Upper lobe of left lung (tissue), 6 donors: ENCODE measurements around the gene SPEN. TPM values are rescaled to one million over a fixed set of nuclear protein-coding genes. Genes with fewer than 3 reads are reported as not detected.
A peak's percentile ranks its signal among the peaks of the same experiment; 100 is the strongest.

ENCODE experiments used
- ATAC-seq, 2 donors: fragments of 200-7000 bp; cut with Tn5 transposase; one replicate each; pipeline ENCODE4 v1.9.1; 2022; ENCODE audit warnings: mild to moderate bottlenecking in 2 of 2, moderate library complexity in 2 of 2; ENCODE audit not compliant: low FRiP score in 2 of 2
- DNase-seq, 2 donors: peaks; one replicate each; pipeline ENCODE4 v3.0.0-alpha.2; 2019 to 2020
- H3K27ac ChIP-seq, 4 donors: fragments of 200-600 bp; sonication (generic); one replicate each; pipeline ENCODE4 v1.5.1; 2016 to 2019
- H3K27me3 ChIP-seq, 4 donors: fragments of 200-600 bp; sonication (generic); one replicate each; pipeline ENCODE4 v1.5.1; 2017 to 2019
- H3K36me3 ChIP-seq, 4 donors: fragments of 200-600 bp; sonication (generic); one replicate each; pipeline ENCODE4 v1.5.1; 2016 to 2019
- H3K4me1 ChIP-seq, 4 donors: fragments of 200-600 bp; sonication (generic); one replicate each; pipeline ENCODE4 v1.5.1; 2018 to 2019
- H3K4me3 ChIP-seq, 4 donors: fragments of 200-600 bp; sonication (generic); one replicate each; pipeline ENCODE4 v1.5.1; 2017 to 2019; ENCODE audit warnings: mild to moderate bottlenecking in 2 of 4, moderate library complexity in 1 of 4
- H3K9me3 ChIP-seq, 4 donors: fragments of 200-600 bp; sonication (generic); one replicate each; pipeline ENCODE4 v1.5.1; 2018 to 2019
- EP300 ChIP-seq, 4 donors: sonication (generic); formaldehyde crosslinking; IDR thresholded peaks; one replicate each; pipeline ENCODE4 v1.5.1; 2017; ENCODE audit warnings: antibody characterized with exemption in 4 of 4, control low read depth in 2 of 4
- POLR2A ChIP-seq, 4 donors: fragments of 450-650 bp; IDR thresholded peaks; one replicate each; pipeline ENCODE4 v1.5.1; 2016 to 2017; ENCODE audit warnings: antibody characterized with exemption in 4 of 4, mild to moderate bottlenecking in 2 of 4
- POLR2AphosphoS5 ChIP-seq, 2 donors: sonication (generic); formaldehyde crosslinking; IDR thresholded peaks; one replicate each; pipeline ENCODE4 v1.5.1; 2017; ENCODE audit warnings: antibody characterized with exemption in 2 of 2
- WGBS, 2 donors: methylation state at CpG; one replicate each; pipeline ENCODE4 v1.1.5; 2017 to 2018; 5-methylcytosine and 5-hydroxymethylcytosine counted together
- total RNA-seq, 6 donors: library from RNA; depleted of rRNA in 4 of 6; stranded (reverse); fragments of >200 nt in 4 of 6; gene quantifications; one replicate each; pipeline versions ENCODE4 v1.1.0 to v1.2.1, GENCODE V29; 2016 to 2021
- TF ChIP-seq, protein P1 (sequence below), 6 experiments: fragments of 450-650 bp in 4 of 6; fragments of 200-600 bp in 2 of 6; sonication (generic) in 2 of 6; IDR thresholded peaks; one replicate each; pipeline ENCODE4 v1.5.1; 2016 to 2019; ENCODE audit warnings: antibody characterized with exemption in 6 of 6
- donor health status: DM: no; HTN: no; CAD: no; lungs with moderate emphysema.
- donor health status: DM: no; HTN: yes; CAD: no; lungs with severe emphysema.

SPEN gene
- total RNA-seq, 6 donors from 2014 or later: 41.5 to 73.3 (median 51.3) TPM

DNA sequence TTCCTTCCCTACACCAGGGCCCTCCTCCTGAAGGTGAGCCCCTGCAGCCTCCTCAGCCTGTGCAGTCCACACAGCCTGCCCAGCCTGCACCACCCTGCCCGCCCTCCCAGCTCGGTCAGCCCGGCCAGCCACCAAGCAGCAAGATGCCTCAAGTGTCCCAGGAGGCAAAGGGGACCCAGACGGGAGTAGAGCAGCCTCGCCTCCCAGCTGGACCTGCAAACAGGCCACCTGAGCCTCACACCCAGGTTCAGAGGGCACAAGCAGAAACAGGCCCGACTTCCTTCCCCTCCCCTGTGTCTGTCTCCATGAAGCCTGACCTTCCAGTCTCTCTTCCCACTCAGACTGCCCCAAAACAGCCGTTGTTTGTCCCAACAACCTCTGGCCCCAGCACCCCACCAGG lies 89.6 kb downstream of the SPEN start:
- ATAC-seq (no peak), DNase-seq (peak in 1 of 2 donors; percentile 62)
- Histone ChIP-seq H3K27ac (peak overlapping the region in 3 of 4 donors; percentile 64 to 77 (median 69)), H3K27me3 (no peaks in the 10 kb centered on the region), H3K36me3 (peaks cover 20 to 98% (median 83%) of the 10 kb centered on the region in 4 donors), H3K4me1 (peaks cover 17 to 27% (median 19%) of the 10 kb centered on the region in 4 donors), H3K9me3 (no peaks in the 10 kb centered on the region), H3K4me3 (no peak overlapping the region)
- WGBS, 2 donors: 78 to 87% methylated on average over 4 to 7 of the region's 7 CpGs
- TF ChIP-seq POLR2A (IDR thresholded peaks at IDR 0.05): no peak
- TF ChIP-seq EP300 (IDR thresholded peaks at IDR 0.05): no peak
- no peak for TF ChIP-seq POLR2AphosphoS5 (IDR thresholded peaks at IDR 0.05)

DNA sequence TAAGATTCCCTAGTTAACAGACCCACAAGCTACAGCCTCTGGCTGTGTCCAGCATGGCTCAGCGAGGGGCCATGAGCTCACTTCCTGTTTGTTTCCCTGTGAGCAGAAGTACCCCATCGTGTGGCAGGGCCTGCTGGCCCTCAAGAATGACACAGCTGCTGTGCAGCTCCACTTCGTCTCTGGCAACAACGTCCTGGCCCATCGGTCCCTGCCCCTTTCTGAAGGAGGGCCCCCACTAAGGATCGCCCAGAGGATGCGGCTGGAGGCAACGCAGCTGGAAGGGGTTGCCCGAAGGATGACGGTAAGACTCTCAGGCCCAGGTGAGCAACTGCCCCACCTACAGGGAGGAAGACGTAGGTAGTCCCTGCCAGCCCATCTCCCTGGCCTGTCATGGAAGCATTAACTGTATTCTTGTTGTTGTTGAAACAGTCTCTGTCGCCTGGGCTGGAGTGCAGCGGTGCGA lies 90.2 kb downstream of the SPEN start:
- H3K27me3 ChIP-seq: no peaks in the 10 kb centered on the region
- DNase-seq: no peak
- H3K9me3 ChIP-seq: no peaks in the 10 kb centered on the region
- no peak overlapping the region for H3K4me3 ChIP-seq
- peaks cover 17 to 27% (median 19%) of the 10 kb centered on the region in 4 donors for H3K4me1 ChIP-seq
- H3K36me3 ChIP-seq: peaks cover 19 to 98% (median 83%) of the 10 kb centered on the region in 4 donors
- TF ChIP-seq, protein P1, sequence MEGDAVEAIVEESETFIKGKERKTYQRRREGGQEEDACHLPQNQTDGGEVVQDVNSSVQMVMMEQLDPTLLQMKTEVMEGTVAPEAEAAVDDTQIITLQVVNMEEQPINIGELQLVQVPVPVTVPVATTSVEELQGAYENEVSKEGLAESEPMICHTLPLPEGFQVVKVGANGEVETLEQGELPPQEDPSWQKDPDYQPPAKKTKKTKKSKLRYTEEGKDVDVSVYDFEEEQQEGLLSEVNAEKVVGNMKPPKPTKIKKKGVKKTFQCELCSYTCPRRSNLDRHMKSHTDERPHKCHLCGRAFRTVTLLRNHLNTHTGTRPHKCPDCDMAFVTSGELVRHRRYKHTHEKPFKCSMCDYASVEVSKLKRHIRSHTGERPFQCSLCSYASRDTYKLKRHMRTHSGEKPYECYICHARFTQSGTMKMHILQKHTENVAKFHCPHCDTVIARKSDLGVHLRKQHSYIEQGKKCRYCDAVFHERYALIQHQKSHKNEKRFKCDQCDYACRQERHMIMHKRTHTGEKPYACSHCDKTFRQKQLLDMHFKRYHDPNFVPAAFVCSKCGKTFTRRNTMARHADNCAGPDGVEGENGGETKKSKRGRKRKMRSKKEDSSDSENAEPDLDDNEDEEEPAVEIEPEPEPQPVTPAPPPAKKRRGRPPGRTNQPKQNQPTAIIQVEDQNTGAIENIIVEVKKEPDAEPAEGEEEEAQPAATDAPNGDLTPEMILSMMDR (IDR thresholded peaks at IDR 0.05): no peak
- no peak for TF ChIP-seq POLR2AphosphoS5 (IDR thresholded peaks at IDR 0.05)
- TF ChIP-seq POLR2A (IDR thresholded peaks at IDR 0.05): no peak
- no peak for TF ChIP-seq EP300 (IDR thresholded peaks at IDR 0.05)
- no peak for ATAC-seq
- peak overlapping the region in 3 of 4 donors; percentile 64 to 77 (median 69) for H3K27ac ChIP-seq
- WGBS, 2 donors: 77 to 94% methylated on average over 8 to 14 of the region's 14 CpGs

DNA sequence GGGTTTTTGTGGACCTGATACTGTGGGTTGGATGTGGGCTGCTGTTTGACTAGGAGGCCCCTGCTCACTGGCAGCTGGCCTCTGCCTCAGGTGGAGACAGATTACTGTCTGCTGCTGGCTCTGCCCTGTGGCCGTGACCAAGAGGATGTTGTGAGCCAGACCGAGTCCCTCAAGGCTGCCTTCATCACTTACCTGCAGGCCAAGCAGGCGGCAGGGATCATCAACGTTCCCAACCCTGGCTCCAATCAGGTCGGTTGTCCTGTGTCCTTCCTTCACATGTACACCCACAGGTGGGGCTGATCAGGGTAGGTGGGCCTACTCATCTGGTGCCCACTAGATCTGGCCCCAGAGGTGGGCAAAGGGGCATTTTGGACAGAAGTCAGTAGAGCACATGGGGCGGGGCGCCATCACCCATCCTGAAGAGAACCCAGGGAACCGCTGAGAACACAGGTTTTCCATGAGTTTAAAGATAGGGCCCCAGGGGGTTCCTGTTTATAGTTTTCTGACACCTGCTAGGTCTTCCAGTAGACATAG lies 91.2 kb downstream of the SPEN start:
- no peak for DNase-seq
- Histone ChIP-seq H3K27ac (peak overlapping the region; percentile 27 to 77 (median 64)), H3K27me3 (no peaks in the 10 kb centered on the region), H3K4me1 (peaks cover 17 to 27% (median 19%) of the 10 kb centered on the region in 4 donors), H3K4me3 (no peak overlapping the region), H3K9me3 (no peaks in the 10 kb centered on the region), H3K36me3 (peaks cover 27 to 98% (median 83%) of the 10 kb centered on the region in 4 donors)
- no peak for ATAC-seq
- TF ChIP-seq POLR2A (IDR thresholded peaks at IDR 0.05) (no peak), EP300 (IDR thresholded peaks at IDR 0.05) (no peak), POLR2AphosphoS5 (IDR thresholded peaks at IDR 0.05) (no peak)
- TF ChIP-seq, protein P1 (IDR thresholded peaks at IDR 0.05): no peak
- WGBS, 2 donors: 90 to 93% methylated on average over 5 to 8 of the region's 8 CpGs

DNA sequence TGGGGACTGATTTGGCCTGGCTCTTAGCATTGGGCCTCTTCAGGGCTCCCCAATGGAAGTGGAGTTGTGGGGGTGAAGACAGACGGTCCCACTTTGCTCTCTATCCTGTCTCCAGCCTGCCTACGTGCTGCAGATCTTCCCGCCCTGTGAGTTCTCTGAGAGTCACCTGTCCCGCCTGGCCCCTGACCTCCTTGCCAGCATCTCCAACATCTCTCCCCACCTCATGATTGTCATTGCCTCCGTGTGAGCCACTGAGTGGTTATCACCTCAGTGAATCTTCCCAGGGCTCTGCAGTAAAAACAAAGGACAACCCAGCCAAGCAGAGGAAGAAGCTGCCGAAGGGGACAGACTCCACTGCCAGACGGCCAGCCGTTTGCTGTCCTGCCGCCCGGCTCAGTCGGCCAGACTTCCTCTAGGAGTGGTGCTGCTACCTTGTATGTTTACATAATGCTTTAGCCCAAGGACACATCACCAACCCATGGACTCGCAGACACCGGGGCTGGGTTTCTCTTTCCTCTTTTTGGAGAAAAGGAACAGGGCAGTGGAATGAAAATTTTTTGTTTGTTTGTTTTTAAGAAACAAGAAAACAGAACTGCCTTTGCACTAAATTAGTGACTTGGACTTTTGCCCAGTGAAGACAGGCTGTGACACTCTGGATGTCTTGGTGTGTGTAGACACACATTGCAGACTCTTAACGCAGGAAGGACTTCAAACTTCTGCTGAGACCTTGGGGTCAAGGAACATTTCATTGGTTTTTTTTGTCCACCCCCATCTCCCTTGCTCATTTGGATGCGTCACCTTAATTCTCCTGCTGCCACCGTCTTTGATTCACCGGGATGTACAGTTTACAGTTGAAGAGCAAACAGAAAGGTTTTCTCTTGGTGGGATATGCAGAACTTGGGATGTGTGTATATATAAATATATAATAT lies 91.9 kb downstream of the SPEN start:
- peak in 1 of 2 donors; percentile 66 for DNase-seq
- no peak for ATAC-seq
- no peak overlapping the region for H3K4me3 ChIP-seq
- peak in 1 of 2 donors; percentile 42 for TF ChIP-seq POLR2AphosphoS5 (IDR thresholded peaks at IDR 0.05)
- no peak for TF ChIP-seq EP300 (IDR thresholded peaks at IDR 0.05)
- TF ChIP-seq, protein P1 (IDR thresholded peaks at IDR 0.05): no peak
- TF ChIP-seq POLR2A (IDR thresholded peaks at IDR 0.05): no peak
- peaks cover 34 to 98% (median 83%) of the 10 kb centered on the region in 4 donors for H3K36me3 ChIP-seq
- no peaks in the 10 kb centered on the region for H3K27me3 ChIP-seq
- WGBS, 2 donors: 53 to 61% methylated on average over 17 of the region's 17 CpGs
- peak overlapping the region; percentile 27 to 77 (median 64) for H3K27ac ChIP-seq
- no peaks in the 10 kb centered on the region for H3K9me3 ChIP-seq
- peaks cover 17 to 27% (median 19%) of the 10 kb centered on the region in 4 donors for H3K4me1 ChIP-seq
